Measurements from ENCODE around the gene ABTB1.

ABTB1 gene

DNA sequence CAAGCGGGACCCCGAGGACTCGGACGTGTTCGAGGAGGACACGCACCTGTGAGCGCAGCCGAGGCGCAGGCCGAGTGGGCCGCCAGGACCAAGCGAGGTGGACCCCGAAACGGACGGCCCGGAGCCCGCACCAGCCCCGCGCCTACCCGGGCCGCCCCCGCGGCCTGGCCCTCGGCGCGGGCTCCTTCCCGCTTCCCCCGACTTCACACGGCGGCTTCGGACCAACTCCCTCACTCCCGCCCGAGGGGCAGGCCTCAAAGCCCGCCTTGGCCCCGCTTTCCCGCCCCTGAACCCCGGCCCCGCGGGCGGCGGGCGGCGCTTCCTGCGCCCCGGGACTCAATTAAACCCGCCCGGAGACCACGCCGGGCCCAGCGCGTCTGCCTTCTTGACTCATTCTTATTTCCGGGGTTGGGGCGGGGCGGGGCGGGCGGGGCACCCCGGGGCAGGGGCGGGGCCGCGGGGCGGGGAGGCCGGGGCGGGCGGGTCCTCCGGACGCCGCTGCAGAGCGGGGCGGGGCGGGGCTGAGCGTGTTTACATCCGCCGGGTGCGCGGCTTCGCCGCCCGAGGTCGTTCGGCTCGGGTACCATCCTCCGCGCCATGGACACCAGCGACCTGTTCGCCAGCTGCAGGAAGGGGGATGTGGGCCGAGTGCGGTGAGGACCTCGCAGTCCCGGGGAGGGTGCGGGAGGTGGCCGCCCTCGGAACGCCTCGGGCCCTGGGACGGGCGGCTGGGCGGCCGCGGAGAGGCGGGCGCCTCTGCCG lies at the start of gene ABTB1:
Gene ABTB1 (plus strand): TSS at position 524 of the 762 bp plus-strand sequence. CDS start 74 bp downstream, at position 598.
- peak; percentile 42 for DNase-seq

GRCh38 chr3:127624063-127624462 lies 48.7 kb upstream of the ABTB1 start:
- DNase-seq, result no peak

GRCh38 chr3:127625821-127626220 lies 46.9 kb upstream of the ABTB1 start:
- DNase-seq, result no peak

GRCh38 chr3:127628426-127628787 lies 44.3 kb upstream of the ABTB1 start:
- DNase-seq, result no peak

DNA sequence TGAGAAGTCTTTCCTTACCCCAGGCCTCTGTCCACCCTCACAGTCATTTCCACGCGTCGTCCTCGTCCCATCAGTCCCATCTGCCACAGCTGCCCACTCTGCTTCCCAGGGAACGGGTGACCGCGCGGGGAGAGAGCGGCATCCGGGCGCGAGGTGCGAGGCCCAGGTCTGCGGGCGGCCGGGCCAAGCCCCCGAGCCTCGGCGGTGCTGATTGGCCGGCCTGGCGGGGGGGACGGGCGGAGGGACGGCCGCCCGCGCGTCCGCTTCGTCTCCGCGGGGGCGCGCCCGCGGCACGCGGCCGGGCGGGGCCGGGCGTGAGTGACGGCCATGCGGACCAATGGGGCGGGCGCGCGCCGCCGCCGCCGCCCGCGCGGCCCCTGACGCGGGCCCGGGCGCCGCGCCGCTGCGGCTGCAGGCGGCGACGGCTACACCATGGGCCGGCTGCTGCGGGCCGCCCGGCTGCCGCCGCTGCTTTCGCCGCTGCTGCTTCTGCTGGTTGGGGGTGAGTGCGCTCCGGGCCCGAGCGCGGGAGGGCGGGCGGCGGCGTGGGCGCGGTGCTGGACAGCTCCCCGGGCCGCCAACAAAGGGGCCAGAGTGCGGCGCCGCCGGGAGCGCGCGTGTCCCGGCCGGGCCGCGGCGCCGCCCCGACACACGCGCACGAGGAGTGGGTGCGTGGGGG lies 43.8 kb upstream of the ABTB1 start, which contains the start of gene PODXL2:
Gene PODXL2 (plus strand): TSS at position 398 of the 679 bp plus-strand sequence. CDS start 35 bp downstream, at position 433.
- DNase-seq, result no peak

DNA sequence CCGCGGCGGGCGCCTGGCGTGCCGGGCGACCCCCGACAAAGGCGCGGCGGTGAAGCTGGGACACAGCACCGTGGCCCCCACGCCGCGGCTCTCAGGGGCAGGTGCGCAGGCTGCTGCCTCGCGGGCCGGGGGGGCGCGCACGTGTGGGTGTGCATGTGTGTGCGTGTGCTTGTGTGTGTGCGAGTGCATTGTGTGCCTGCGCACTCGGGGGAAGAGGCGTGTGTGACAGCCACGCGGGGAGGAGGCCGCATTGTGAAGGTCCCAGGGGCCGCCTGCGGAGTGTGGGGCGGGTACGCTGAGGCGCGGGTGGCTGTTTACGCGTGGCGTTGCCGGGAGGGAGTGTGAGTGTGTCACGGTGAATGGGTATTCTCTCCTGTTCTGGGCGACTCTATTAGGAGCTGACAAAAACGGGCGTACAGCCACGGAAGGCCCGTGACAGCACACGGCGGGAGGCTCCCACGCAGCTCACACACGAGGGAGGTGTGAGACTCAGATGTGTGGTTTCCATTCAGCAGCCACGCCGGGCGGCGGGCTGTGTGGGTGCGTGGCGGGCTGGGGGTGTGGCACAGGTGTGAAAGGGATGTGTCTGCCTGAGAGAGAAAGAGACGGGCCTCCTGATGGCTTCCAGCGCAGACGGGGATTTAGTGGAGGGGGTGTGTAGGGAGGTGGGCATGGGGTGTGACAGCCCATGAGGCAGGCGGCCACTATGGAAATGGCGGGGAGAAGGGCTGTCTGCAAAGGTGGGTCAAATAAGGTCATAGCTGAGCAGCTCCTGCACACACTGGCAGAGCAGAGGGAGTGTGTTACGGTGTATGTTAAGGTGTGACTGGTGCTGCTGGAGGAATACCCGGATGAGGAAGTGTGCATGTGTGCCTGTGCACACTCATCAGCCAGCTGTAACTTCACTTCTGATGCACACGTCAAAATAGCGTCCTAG lies 43.0 kb upstream of the ABTB1 start:
- DNase-seq, result no peak

DNA sequence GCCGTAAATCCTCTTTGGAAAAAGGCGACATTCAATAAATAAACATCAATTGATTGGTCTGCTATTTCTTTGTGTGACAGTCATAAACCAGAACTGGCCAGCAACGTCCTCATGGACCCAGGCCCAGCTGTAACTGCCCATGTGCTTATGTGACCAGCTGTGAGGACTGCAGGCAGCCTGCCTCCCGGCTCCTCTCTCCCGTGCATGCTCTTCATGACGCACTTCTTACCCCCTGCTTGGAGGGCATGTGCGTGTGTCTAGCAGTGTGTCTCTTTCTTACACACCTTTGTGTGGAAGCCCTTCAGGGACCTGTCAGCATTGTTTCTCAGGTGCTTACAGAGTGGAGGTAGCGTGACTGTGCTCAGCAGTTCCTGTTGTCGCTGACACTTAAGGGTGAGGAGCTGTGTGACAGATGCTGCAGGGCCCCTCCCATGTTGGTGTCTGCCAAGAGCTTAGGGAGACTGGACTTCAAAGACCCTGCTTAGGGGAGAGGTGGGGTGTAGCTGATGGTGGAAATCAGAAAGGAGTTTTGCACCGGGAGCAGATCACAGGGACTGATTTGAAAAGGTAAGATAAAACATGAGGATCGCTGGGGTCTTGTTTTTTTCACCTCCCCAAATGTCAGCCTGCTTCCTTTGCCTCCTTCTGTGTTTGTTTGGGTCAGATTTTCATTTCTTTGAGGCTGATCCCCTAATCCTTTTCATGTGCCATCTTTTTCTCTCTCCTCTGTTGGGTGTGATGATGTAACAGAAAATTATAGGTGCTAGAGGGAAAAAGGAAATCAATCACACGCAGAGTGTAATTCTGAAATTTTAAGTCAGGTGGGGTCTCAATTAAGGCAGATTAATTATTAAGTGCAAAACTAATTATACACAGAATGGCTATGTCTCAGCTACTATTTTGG lies 41.7 kb upstream of the ABTB1 start:
- DNase-seq, result peak; percentile 26

- DNase-seq, result no peak
Measured at GRCh38 chr3:127632035-127632820, 40.5 kb upstream of the ABTB1 start.

GRCh38 chr3:127634653-127635052 lies 38.1 kb upstream of the ABTB1 start:
- no peak for DNase-seq

- DNase-seq, result no peak
Measured at GRCh38 chr3:127637546-127637945, 35.2 kb upstream of the ABTB1 start.

DNA sequence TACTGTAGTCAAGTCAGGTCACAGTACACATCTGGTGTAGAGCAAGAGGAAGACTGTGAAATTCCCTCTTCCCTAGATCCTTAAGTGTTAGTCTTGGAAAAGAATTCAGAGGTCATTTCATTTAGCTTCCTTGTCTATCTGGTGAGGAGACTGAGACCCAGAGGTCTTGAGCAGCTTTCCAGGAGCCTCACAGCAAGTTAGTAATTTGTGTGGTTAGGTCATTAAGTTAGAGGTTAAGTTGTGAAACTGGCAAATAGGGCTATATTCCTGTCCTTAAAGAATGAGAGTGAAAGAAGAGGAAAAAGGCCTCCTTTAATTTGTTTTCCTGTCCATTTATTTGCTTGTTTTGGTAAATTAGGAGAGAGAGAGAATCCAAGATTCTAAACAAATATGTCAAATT lies 34.8 kb upstream of the ABTB1 start:
- no peak for DNase-seq

- no peak for DNase-seq
Measured at GRCh38 chr3:127639173-127640041, 33.3 kb upstream of the ABTB1 start.

DNA sequence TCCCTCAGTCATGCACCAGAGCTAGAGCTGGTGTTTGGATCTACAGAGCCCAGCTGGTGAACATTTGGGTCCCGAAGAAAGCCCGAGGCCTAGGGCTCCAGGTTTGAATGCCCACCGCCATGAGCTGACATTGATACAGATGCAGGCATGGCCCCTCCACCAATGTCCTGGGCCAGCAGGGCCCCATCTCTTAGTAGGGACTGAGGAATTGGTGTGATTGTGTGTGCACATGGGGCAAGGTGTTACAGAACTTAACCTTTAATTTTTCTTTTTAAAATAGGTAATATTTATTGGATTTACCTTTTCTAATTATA lies 32.8 kb upstream of the ABTB1 start:
- DNase-seq, result no peak

DNA sequence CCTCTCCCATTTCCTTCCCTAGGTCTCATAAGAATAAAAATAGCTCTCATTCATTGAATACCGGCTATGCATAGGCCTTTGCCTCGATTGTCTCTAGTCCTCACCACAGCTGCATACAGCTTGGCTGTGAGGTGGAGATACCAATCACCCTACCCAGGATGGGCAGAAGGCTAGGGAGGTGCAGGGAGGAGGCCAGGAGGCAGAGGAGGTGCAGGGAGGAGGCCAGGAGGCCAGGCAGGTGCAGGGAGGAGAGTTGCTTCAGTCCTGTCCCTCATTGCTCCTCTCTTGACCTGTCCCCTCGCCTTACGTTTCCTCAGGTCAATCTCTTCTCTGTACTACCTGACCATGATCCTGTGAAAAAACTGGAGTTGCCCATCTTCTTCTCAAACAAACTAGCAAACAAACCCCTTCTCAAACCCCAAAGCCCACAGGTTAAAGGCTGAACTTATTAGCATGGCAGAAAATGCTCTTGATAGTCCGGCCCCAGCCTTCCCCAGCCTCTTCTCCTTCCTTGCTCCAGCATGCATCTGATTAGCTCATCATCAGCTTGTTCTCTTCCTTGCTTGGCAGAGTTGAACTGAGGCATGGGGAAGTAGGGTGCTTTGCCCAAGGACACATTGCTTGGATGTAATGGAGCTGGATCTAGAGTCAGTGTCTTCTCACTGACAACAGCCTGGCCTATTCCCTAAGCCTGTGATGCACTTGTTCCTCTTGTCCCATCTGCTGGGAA lies 27.9 kb upstream of the ABTB1 start:
- DNase-seq, result no peak

- no peak for DNase-seq
Measured at GRCh38 chr3:127645371-127646015, 27.3 kb upstream of the ABTB1 start.

DNA sequence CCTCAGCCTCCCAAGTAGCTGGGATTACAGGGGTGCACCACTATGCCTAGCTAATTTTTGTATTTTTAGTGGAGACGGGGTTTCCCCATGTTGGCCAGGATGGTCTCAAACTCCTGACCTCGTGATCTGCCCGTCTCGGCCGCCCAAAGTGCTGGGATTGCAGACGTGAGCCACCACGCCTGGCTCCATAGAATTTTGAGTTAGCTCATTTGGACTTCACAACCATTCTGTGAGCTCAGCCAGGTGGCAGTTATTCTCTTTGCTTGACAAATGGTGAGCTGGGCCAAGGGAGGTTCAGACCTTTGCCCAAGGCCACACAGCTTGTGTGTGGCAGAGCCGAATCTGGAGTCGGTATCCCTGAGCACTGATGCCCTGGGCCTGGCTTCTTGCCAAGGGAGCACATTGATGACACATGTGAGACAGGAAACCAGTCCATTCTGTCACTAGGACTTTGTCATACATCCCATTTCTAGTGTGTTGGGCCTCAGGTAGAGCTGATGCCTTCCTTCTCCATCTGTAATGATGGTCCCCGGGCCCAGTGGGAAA lies 26.2 kb upstream of the ABTB1 start:
- peak; percentile 61 for DNase-seq

DNA sequence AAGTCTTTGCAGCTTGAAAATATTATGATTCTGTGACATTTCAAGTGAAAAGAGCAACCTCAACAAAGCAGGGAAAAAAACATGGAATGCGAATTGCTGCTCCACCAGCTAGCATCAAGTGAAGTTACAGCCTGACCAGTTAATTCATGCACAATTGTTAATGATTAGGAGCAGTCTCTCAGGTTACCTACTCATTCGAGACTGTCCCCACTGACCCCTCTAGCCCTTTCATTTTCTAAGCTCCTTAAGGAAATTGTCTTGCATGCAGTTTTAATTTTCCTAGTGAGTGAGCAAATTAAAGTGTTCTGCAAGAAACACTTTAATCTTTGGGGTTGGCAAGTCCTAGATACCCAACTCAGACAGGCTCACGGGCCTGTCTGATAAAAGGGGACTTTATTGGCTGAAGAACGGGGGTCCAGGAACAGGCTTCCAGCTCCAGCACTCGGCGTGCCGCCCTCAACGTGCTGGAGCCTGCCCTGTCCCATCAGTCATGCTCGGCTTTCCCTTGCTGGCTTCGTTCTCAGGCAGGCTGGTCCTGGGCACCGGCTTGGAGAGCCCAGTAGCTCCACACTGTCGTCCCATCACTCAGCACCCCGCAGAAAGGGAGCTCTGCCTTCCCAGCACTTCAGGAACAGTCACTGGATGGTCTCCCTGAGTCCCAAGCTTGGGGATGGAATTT lies 25.4 kb upstream of the ABTB1 start:
- no peak for DNase-seq

DNA sequence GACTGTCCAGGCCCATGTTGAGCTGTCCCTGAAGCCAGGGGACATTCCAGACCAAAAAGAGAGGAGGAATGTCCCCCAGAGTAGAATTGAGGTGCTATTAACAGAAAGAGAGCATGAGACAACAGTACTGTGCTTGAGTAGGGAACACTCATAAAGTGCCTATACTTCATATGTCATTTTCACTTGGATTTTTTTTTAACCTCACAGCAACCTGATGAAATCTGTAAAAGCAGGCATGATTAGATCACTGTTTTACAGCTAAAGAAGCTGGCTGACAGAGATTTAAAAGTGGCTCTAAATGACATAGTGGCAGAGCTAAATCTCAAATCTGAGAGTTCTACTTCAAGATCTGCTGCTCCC lies 24.9 kb upstream of the ABTB1 start:
- DNase-seq, result no peak
